Renal cortical epithelial cell (primary cell): ENCODE results near the gene ATF4. TPM values are rescaled to one million over a fixed set of nuclear protein-coding genes. Genes with fewer than 3 reads are reported as not detected.

Source experiments
- DNase-seq: peaks from one replicate; pipeline ENCODE4 v3.0.0-alpha.2; 2011; ENCODE audit warnings: low read depth
- total RNA-seq: library from RNA; depleted of rRNA; stranded (reverse); fragments of >200 nt; gene quantifications from 2 replicates; pipeline ENCODE4 v1.2.3, GENCODE V29; 2014

ATF4 gene, protein sequence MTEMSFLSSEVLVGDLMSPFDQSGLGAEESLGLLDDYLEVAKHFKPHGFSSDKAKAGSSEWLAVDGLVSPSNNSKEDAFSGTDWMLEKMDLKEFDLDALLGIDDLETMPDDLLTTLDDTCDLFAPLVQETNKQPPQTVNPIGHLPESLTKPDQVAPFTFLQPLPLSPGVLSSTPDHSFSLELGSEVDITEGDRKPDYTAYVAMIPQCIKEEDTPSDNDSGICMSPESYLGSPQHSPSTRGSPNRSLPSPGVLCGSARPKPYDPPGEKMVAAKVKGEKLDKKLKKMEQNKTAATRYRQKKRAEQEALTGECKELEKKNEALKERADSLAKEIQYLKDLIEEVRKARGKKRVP
- total RNA-seq = 177 and 255 TPM in 2 replicates

DNA sequence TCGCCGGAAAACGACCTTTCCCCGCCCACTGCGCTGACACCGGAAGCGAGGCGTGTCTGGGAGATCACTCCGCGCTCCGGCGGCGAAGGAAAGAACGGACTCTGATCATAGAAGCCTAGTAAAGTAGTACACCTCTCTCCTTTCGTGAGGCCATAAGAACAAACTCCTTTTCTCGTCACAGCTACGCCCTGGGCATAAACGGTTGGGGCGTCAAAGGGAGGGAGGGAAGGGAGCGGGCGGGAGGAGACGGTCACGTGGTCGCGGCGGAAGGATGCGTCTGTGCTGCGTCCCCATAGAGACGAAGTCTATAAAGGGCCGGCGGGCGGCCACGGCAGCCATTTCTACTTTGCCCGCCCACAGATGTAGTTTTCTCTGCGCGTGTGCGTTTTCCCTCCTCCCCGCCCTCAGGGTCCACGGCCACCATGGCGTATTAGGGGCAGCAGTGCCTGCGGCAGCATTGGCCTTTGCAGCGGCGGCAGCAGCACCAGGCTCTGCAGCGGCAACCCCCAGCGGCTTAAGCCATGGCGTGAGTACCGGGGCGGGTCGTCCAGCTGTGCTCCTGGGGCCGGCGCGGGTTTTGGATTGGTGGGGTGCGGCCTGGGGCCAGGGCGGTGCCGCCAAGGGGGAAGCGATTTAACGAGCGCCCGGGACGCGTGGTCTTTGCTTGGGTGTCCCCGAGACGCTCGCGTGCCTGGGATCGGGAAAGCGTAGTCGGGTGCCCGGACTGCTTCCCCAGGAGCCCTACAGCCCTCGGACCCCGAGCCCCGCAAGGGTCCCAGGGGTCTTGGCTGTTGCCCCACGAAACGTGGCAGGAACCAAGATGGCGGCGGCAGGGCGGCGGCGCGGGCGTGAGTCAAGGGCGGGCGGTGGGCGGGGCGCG is at the start of gene ATF4:
Gene ATF4, plus strand, starts transcription at position 337 of the 880 bp plus-strand sequence. CDS start 884 bp downstream, outside the sequence.
- no peak for DNase-seq

DNA sequence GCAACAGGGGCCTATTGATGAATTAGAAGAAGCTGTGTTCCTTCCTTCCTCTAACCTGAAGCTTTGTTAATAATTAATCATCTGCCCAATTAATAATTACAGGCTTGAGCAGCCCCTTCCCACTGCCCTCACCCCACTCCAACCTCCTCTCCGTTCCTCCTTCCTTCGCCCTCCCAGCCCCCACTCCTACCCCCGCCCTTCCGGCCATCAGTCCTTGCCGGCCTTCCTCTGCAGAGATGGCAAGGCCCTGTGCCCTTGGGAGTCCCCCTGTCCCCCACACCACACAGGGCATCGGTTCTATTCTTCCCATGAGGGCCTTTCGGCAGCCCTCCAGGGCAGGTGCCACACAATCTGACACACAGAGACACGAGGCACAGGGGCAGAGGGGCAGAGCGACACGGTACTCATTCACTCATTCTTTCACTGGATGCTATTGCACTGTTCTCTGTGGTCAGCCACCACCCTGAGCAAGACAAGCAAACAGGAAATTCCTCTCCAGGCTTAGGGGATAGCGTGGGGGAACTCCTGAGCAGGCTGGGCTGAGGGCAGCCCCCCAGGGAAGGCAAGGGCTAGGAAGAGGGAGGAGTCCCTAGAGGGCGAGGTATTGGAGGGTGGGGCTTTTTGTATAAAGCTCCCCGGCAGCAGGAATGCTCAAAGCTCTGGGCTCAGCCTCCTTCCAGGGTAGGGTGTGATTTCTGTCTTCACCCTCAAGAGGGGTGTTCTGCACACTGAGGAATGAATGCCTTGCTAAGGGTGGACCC is 48.8 kb upstream of the ATF4 start:
- DNase-seq = peak; percentile 95

DNA sequence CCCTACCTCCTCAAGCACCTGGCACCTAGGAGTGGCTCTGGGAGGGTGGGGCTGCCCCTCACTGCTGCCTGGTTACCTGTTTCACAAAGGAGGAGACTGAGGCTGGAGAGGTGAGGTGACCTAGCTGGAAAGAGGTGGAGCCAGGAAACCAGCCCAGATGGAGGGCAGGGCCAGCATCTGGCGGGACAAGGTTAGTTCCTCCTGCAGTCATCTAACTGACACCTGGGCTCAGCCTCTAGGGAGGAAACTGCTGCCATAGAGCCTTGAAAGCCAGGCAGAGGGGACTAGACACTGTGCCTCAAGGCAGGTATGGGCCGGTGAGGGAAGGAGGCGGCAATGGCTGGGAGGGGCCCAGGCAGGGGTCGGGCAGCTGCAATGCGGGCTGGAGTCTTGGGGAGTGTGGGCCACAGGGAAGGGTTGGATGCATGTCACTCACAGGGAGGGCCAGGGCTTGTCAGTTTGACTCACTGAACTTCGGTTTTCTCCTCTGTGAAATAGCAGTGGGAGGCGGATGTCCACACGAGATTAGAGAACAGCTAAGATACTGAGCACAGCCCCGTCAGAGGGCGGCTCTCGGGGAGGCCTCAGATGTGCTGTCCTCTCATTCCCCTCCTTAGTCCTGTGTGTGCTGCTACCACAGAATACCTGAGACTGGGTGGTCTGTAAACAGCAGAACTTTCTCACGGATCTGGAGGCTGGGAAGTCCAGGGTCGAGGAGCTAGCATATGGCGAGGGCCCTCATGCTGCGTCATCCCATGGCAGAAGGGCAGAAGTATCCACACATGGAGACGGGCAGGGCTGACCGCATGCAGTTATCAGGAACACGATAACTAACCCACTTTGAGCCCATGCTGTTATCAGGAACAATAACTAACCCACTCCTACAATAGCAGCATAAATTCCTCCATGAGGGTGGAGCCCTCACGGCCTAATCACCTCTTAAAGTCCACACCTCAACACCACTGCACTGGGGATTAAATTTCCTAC is 47.5 kb upstream of the ATF4 start:
- no peak for DNase-seq

DNA sequence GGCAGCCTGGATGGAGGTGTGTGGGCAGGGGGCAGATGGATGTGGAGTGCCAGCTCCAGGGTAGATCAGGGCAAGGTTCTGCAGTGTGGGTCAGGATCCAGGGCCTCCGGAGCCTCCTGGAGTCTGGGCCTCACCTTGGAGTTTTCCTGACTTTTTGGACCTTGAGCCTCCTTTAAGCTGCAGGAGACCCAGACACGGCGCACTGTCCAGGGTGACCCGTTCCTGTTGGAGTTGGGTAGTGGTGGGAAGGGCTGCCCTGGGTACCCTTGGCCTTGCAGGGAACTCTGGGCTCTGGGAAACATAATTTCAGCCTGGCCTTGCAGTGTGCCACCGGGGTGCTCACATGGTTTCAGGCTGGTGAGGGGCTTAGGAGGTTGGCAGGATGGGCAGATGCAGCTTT is 46.5 kb upstream of the ATF4 start:
- DNase-seq = no peak

DNA sequence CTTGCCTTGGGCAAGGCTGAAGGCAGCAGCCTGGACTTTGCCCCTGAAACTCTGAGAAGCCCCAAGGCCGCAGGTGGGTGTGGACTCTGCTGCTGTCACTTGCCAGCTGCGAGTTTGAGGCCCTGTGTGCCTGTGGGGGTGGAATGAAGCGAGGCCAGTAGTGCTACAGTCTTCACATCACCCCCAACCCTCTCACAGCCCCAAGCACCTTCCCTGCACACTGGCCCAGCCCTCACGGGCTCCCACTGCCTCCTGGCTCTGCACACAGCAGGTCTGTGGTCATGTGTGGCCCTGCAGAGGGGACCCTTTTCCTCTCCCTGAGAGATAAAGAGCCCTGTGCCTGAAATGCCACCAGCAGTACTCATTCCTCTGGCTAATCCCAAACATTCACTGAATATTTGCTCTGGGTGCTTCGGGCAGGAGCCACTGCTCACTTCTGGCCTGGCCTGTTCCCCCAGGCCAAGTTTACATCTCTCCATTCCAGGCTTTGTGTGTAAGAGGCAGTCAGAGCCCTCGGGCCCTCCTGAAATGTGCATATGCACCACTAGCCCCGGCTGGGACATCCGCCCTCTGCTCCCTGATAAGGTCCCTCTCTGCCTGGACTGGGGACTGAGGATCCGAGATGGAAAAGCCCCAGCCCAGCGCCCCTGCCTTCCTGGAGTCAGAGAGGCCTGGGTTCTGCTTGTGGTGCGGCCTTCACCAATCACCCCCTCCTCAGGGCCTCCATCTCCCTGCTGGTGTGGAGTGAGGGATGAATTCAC is 45.8 kb upstream of the ATF4 start:
- DNase-seq = no peak

DNA sequence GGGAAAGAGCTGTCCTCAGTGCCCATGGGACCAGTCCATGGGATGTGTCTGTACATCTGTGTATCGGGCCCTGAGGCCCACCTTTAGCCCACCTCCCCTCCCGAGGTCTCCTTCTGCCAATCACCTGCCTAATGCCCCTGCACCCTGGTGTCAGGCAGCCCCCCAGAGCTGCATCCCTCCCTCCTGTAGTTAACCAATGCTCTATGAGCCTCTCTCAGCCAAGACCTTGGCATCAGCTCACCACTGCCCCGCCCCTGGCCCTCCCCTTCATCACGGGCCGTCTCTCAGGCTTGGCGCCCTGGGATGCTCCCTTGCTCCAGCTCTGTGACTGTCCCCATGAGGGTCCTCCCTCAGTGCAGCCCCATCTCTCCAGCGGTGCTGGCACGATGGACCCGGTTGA is 45.0 kb upstream of the ATF4 start:
- DNase-seq = no peak

DNA sequence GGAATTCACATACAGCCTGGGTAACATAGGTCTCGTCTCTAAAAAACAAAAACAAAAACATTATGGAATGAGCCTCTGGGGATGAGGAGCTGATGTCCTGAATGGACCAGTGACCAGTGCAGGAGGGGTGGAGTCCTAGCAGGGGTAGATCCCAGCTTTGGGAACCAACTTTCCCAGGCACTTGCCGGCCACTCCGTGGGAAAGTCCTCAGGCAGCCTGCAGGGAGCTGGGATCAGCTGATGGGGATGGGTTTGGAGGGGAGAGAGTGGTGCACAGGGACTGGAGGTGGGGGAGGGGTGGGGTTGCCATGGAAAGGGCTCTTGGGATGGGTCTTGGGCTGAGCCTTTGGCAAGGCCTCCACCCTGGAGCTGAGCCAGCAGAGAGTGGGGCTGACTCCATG is 44.5 kb upstream of the ATF4 start:
- DNase-seq = no peak

DNA sequence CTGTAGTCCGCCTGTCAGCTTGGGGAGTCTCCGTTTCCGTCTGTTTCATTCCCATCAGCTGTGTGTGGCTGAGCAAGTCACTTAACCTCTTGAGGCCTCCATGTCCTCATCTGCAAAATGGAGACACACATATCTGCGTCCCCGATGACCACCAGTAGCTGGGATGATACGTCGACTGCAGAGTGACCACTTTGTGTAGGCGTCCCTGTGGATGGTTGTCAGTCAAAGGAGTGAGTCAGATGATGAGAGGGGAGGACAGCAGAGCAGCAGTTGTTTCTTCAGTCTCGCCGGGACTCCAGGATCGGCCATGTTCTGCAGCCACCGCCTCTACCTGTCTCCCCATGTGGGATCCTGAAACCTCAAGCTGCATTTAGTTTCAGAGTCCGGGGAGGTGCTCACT is 43.7 kb upstream of the ATF4 start:
- no peak for DNase-seq

DNA sequence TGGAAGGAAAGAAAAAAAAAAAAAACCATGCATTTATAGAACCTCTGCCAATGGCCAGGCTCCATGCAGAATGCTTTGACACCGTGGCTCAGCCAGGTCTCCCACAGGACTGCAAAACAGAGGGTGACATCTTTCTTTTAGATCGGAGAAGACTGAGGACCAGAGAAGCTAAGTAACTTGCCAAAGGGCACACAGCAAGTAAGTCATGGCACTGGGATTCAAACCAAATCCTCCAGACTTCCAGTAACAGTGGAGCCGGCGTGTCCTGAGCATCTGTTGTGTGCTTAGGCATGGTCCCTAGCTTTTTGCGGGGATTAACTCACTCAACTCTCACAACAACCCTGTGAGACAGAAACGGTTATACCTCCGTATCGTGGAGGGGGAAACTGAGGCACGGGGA is 42.8 kb upstream of the ATF4 start:
- DNase-seq = no peak

DNA sequence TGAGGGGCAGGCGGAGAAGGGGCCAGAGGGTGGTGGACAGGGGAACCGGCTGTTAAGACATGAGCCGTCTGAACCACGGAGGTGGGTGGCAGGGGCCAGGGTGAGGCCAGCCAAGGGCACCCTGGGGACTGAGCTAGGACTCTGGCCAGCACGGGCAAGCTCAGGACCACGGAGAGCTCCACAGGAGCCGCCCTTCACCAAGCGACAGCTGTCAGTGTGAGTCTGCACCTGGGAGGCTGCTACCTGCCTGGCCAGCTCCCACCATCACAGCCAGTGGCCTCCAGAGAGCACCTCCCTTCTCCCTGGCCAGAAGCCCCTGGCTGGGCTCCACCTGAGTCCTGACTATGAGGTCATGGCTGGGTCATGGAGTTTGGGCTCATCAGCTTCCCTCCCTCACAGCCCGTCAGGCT is 41.9 kb upstream of the ATF4 start:
- no peak for DNase-seq

DNA sequence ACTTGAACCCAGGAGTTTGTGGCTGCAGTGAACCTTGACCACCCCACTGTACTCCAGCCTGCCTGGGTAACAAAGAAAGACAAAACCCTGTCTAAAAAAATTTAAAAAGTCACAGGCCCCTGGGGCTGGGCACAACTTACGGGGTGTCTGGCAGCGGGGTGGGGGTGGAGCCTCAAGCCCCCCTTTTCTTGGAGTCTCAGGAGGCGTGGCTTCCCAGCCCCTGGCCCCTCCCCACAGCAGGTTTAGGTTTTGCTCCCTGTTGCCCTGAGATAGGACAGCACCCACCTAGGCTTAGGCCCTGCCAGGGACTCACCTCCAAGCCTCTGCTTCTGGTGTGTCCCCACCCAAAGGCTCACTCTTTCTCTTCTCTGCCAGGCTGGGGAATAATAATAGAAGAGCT is 41.1 kb upstream of the ATF4 start:
- DNase-seq = no peak

DNA sequence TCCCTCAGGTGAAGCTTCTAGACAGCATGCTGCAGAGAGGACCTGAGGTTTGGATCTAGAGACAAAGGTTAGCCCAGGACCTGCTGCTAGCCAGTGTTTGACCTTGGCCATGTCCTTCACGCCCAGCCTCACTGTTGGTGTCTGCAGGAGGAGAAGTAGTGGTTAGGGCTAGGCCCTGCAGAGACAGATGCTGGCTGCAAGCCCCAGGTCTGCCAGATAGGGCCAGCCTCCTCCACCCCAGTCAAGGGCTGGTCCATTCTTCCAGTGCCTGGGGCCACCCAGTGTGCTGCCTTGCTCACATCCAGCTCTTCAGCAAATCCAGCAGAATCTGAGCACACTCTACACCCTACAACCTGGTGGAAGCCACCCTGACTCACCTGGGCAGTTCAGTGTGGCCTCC is 39.8 kb upstream of the ATF4 start:
- DNase-seq = no peak

DNA sequence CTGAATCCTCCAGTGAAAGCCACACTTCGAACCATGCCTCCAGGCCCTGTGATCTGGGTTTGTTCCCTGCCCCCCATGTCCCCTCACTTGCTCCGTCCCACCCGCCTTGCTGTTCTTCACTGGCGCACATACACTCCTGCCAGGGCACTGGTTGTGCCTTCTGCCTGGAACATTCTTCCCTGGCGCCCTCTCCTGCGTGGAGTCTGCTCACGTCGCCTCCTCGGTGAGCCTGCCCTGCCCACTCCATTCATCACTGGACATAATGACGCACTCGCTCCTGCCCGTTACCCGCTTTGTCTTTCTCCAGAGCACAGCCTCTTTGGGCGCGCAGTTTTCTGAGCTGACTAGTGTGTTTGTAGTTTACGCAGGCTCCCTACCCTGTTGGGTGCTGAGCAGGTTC is 39.3 kb upstream of the ATF4 start:
- no peak for DNase-seq

DNA sequence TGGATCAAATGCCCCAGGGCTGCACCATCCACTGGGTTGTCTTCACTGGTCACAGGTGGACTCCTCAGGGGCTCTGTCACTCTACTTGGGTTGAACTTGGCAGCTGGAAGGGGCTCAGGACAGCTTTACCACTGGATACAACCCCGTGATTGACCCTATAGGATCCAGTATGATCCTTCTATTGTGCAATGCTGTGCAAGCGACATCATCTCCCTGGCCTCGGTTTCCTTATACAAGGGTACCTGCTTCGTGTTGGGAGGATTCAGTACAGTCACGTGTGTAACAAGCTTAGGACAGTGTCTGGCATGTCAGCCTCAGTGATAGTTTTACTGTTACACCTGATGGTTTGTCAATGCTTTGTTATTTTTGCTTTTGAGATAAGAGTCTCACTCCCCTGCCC is 38.8 kb upstream of the ATF4 start:
- no peak for DNase-seq

DNA sequence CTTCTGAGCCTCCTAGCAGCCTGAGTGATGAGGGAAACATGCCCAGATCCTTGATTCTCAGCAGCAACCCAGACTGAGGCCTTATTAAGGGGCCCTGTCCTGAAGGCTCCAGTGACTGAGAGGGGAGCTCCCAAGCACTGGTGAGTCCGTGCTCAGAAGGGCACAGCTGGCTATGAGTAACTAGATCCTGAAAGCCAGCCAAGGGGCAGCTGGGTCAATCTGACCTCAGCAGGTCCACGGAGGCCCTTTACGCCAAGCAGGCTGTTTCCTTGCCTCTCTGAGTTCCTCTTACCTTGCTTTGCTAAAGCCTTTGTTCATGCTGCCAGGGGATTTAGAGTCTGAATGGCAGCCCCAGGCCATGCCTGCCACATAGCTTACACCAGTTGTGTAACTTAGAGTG is 37.6 kb upstream of the ATF4 start:
- peak; percentile 86 for DNase-seq

DNA sequence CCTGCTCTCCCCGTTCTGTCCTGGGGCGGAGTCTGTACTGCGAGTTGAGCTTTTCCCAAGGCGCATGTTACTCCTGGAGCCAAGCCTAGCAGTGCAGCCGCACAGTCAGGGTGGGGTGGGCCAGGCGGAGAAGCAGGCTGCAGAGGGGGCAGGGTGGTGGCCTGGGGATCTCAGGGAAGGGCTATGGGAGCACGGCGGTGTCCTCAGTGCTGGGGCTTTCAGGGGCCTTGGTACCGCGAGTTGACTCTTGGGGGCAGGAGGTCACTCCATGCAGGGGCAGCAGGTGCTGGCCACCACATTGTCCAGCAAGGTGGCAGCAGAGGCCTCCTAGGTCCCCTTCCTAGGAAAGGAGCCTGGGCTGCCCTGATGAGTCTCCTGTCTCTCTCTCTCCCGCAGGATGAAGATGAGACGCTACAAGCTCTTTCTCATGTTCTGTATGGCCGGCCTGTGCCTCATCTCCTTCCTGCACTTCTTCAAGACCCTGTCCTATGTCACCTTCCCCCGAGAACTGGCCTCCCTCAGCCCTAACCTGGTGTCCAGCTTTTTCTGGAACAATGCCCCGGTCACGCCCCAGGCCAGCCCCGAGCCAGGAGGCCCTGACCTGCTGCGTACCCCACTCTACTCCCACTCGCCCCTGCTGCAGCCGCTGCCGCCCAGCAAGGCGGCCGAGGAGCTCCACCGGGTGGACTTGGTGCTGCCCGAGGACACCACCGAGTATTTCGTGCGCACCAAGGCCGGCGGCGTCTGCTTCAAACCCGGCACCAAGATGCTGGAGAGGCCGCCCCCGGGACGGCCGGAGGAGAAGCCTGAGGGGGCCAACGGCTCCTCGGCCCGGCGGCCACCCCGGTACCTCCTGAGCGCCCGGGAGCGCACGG is 33.2 kb upstream of the ATF4 start:
- DNase-seq = no peak

DNA sequence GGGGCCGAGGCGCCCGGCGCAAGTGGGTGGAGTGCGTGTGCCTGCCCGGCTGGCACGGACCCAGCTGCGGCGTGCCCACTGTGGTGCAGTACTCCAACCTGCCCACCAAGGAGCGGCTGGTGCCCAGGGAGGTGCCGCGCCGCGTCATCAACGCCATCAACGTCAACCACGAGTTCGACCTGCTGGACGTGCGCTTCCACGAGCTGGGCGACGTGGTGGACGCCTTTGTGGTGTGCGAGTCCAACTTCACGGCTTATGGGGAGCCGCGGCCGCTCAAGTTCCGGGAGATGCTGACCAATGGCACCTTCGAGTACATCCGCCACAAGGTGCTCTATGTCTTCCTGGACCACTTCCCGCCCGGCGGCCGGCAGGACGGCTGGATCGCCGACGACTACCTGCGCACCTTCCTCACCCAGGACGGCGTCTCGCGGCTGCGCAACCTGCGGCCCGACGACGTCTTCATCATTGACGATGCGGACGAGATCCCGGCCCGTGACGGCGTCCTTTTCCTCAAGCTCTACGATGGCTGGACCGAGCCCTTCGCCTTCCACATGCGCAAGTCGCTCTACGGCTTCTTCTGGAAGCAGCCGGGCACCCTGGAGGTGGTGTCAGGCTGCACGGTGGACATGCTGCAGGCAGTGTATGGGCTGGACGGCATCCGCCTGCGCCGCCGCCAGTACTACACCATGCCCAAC is 32.4 kb upstream of the ATF4 start:
- DNase-seq = no peak

DNA sequence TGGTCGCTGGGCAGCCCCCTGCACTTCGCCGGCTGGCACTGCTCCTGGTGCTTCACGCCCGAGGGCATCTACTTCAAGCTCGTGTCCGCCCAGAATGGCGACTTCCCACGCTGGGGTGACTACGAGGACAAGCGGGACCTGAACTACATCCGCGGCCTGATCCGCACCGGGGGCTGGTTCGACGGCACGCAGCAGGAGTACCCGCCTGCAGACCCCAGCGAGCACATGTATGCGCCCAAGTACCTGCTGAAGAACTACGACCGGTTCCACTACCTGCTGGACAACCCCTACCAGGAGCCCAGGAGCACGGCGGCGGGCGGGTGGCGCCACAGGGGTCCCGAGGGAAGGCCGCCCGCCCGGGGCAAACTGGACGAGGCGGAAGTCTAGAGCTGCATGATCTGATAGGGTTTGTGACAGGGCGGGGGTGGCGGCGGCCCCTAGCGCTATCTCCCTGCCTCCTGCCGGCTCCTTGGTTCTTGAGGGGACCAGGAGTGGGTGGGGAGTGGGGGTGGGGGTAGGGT is 31.7 kb upstream of the ATF4 start:
- no peak for DNase-seq
